CD4-positive, CD25-positive, alpha-beta regulatory T cell (primary cell): Measurements from ENCODE around the gene PRDM16. TPM values are rescaled to one million over a fixed set of nuclear protein-coding genes. Genes with fewer than 3 reads are reported as not detected.
A peak's percentile ranks its signal among the peaks of the same experiment; 100 is the strongest.

Experiments
- ATAC-seq, 2 donors: fragments of 150-1000 bp; cut with Tn5 transposase; one replicate each; pipeline ENCODE4 v1.10.0; 2021; ENCODE audit warnings: low read depth in 2 of 2, moderate number of reproducible peaks in 2 of 2, moderate library complexity in 1 of 2
- DNase-seq, 3 donors: peaks; one replicate each; pipeline versions ENCODE4 v3.0.0 to v3.0.0-alpha.2; 2012 to 2022; ENCODE audit warnings: mixed read lengths in 1 of 3
- H3K27ac ChIP-seq: one replicate; pipeline ENCODE4 v1.7.0; 2013; ENCODE audit warnings: mild to moderate bottlenecking, low read length; ENCODE audit not compliant: insufficient read depth, poor library complexity, severe bottlenecking
- H3K27me3 ChIP-seq: one replicate; pipeline ENCODE4 v1.7.0; 2013; ENCODE audit warnings: low read length; ENCODE audit not compliant: control insufficient read depth, insufficient read depth
- H3K36me3 ChIP-seq: one replicate; pipeline ENCODE4 v1.7.0; 2013; ENCODE audit warnings: mild to moderate bottlenecking, low read length, moderate library complexity; ENCODE audit not compliant: control insufficient read depth, insufficient read depth
- H3K4me1 ChIP-seq: 2 replicates; pipeline ENCODE4 v1.7.0; 2013; ENCODE audit warnings: mild to moderate bottlenecking, low read length; ENCODE audit not compliant: insufficient read depth, control insufficient read depth, poor library complexity, severe bottlenecking
- H3K4me3 ChIP-seq: one replicate; pipeline ENCODE4 v1.7.0; 2013; ENCODE audit warnings: low read depth, mild to moderate bottlenecking, low read length, moderate library complexity
- H3K9me3 ChIP-seq, 2 experiments: 1 replicate in 1 of 2; 2 replicates in 1 of 2; pipeline ENCODE4 v1.7.0; 2013; ENCODE audit warnings: low read length in 2 of 2, mild to moderate bottlenecking in 1 of 2, moderate library complexity in 1 of 2; ENCODE audit not compliant: control insufficient read depth in 2 of 2
- H3K27ac Mint-ChIP-seq, 3 donors: one replicate each; pipeline ENCODE4 v1.8.0; 2020 to 2022; ENCODE audit warnings: mild to moderate bottlenecking in 3 of 3, mixed read lengths in 3 of 3, moderate library complexity in 2 of 3
- H3K27me3 Mint-ChIP-seq: one replicate; pipeline ENCODE4 v1.8.0; 2022; ENCODE audit warnings: mild to moderate bottlenecking, mixed read lengths
- H3K36me3 Mint-ChIP-seq: one replicate; pipeline ENCODE4 v1.8.0; 2020; ENCODE audit warnings: mixed read lengths
- H3K4me1 Mint-ChIP-seq, 4 donors: one replicate each; pipeline ENCODE4 v1.8.0; 2020 to 2022; ENCODE audit warnings: mixed read lengths in 4 of 4, mild to moderate bottlenecking in 1 of 4
- H3K4me3 Mint-ChIP-seq, 4 donors: one replicate each; pipeline ENCODE4 v1.8.0; 2020 to 2022; ENCODE audit warnings: mild to moderate bottlenecking in 4 of 4, mixed read lengths in 4 of 4, moderate library complexity in 3 of 4
- H3K9me3 Mint-ChIP-seq, 7 donors: one replicate each; pipeline ENCODE4 v1.8.0; 2020 to 2022; ENCODE audit warnings: mixed read lengths in 7 of 7, mild to moderate bottlenecking in 3 of 7, moderate library complexity in 2 of 7
- polyA plus RNA-seq, 4 donors: library from polyadenylated mRNA; unstranded; fragments of 300-500 nt; fragmentation: Illumina TruSeq; gene quantifications; one replicate each; pipeline ENCODE4 v1.2.3, GENCODE V29; 2021
- total RNA-seq: library from RNA; stranded (reverse); gene quantifications from one replicate; pipeline ENCODE4 v1.2.3, GENCODE V29; 2022

PRDM16 gene
- total and polyA plus RNA-seq, 5 donors from 2014 or later: 0.27 TPM; not detected in 4

DNA sequence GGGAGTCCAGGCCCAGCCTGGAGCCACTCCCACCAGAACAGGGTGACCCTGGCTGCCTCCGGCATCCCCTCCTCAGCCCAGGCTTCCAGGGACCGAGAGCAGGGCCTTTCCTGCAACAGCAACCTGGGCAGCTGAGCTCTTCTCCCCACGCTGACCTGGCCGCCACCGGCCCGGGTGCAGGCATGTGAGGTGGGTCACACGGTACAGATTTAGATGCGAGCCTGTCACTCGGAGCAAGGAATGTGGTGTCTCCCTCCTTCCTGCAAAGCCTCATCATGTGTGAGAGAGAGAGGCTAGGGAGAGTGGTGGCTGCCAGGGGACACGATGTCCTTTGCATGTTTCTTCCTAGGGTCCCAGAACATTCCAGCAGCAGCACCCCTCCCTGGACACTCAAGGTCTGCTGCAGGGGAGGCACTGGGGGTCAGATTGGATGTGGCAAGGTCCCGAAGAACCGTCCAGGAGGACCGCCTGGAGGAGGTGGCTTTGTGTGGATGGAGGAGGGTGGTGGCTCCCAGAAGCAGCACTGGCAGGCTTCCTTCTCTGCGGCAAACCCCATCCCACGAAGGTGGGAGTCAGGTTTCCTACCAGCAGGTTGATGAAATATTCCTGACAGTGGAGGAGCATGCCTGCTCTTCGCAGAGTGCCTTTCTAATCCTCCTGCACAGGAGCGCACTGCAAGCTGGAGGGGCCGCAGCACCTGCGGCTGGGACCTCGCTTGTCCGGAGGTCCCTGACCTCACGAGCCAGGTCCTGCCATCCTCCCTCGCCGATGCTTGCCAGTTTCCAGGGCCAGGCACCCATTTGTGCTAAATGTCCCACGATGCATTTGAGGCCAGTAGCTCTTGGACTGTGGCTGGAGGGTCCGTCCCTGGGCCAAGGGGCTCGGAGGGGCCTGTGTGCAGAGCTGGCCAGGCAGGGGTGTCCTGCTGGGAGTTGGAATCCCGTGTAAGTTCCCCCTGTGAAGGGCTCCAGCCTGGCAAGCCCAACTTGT lies 68.4 kb downstream of the PRDM16 start:
- Histone ChIP-seq H3K4me1 (no peaks in the 10 kb centered on the region), H3K36me3 (no peaks in the 10 kb centered on the region), H3K9me3 (no peaks in the 10 kb centered on the region), H3K27ac (no peak overlapping the region), H3K4me3 (no peak overlapping the region), H3K27me3 (no peaks in the 10 kb centered on the region)
- peak overlapping the region in 1 of 3 donors; percentile 56 for H3K27ac Mint-ChIP-seq
- no peak for ATAC-seq
- H3K9me3 Mint-ChIP-seq: no peaks in the 10 kb centered on the region
- H3K4me1 Mint-ChIP-seq: no peaks in the 10 kb centered on the region
- no peak overlapping the region for H3K4me3 Mint-ChIP-seq
- H3K27me3 Mint-ChIP-seq: no peaks in the 10 kb centered on the region
- no peaks in the 10 kb centered on the region for H3K36me3 Mint-ChIP-seq
- DNase-seq: no peak

DNA sequence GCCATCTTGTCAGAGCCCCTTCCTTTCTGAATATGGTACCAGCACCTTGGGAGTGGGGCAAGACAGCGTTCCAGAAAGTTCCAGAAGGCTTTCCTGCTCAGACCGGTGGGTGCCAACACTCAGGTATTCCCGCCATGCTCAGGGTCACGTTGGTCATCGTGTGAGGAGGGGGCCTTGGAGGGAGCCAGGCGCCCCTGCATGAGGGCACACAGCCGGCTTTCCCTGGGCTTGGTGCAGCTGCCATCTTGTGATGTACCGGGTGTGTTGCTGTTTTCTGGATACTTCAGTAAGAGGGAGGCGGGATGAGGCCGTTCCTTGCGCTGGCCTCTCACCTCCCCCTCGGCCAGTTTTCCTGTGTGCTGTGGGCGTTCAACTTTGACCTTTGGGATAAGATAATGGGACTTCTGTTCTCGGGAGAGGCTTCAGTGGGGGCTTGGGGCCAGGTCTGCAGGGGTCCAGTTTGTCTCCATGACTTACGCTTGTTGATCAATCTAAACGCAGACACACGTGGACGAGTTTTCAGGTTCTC lies 69.7 kb downstream of the PRDM16 start:
- Mint-ChIP-seq H3K27ac (no peak overlapping the region), H3K27me3 (no peaks in the 10 kb centered on the region), H3K4me1 (no peaks in the 10 kb centered on the region), H3K36me3 (no peaks in the 10 kb centered on the region), H3K9me3 (no peaks in the 10 kb centered on the region), H3K4me3 (no peak overlapping the region)
- no peaks in the 10 kb centered on the region for H3K36me3 ChIP-seq
- no peaks in the 10 kb centered on the region for H3K27me3 ChIP-seq
- DNase-seq (no peak), ATAC-seq (no peak)
- H3K9me3 ChIP-seq: no peaks in the 10 kb centered on the region
- no peaks in the 10 kb centered on the region for H3K4me1 ChIP-seq
- no peak overlapping the region for H3K27ac ChIP-seq
- no peak overlapping the region for H3K4me3 ChIP-seq

DNA sequence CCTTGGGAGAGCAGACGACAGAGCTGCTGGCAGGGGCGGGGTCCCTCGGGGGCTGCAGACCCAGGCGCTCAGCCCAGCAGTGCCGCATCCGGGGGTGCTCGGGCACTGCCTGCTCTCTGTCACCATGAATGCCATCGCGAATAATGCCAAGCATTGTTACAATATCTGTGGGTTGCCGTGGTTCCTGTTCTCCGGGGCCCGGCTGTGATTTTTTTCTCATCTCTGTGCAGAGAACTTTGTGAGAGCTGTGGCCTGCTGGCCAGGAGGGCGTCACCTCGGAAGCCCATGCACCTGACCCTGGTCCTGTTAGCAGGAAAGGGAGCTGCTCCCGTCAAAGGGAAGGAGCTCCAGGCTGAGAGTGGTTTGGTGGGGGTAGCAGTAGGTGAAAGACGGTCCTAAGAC lies 70.4 kb downstream of the PRDM16 start:
- Histone ChIP-seq H3K9me3 (no peaks in the 10 kb centered on the region), H3K4me1 (no peaks in the 10 kb centered on the region), H3K4me3 (no peak overlapping the region), H3K27me3 (no peaks in the 10 kb centered on the region), H3K27ac (no peak overlapping the region), H3K36me3 (no peaks in the 10 kb centered on the region)
- DNase-seq (no peak), ATAC-seq (no peak)
- Mint-ChIP-seq H3K4me1 (no peaks in the 10 kb centered on the region), H3K4me3 (no peak overlapping the region), H3K27me3 (no peaks in the 10 kb centered on the region), H3K27ac (no peak overlapping the region), H3K9me3 (no peaks in the 10 kb centered on the region), H3K36me3 (no peaks in the 10 kb centered on the region)

DNA sequence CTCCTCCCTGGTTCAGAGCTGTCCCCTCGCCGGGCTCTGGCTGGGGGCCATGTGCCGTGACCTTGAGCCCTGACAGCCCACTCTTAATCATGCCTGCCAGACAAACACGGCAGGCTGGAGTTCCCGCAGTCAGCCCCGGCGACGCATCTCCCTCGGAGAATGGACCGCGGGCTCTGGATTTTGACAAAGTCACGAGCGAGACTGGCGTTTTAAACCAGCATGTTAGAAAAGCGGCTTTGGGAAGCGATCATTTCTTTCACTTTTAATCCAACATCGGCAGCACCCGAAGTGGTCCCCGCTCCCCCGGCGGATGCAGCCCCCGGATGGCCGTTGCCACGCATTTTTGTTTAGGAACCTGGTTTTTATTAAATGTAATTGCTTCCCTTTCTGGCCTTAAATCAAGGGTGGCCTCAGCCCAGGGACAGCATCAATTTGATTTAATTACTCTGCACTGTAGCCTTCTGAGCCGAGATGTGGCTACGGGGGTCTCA lies 70.9 kb downstream of the PRDM16 start:
- no peak overlapping the region for H3K27ac ChIP-seq
- ATAC-seq: no peak
- H3K4me1 Mint-ChIP-seq: no peaks in the 10 kb centered on the region
- H3K27me3 ChIP-seq: no peaks in the 10 kb centered on the region
- H3K36me3 Mint-ChIP-seq: no peaks in the 10 kb centered on the region
- no peaks in the 10 kb centered on the region for H3K9me3 Mint-ChIP-seq
- H3K27me3 Mint-ChIP-seq: no peaks in the 10 kb centered on the region
- H3K4me1 ChIP-seq: no peaks in the 10 kb centered on the region
- H3K9me3 ChIP-seq: no peaks in the 10 kb centered on the region
- H3K4me3 ChIP-seq: no peak overlapping the region
- H3K27ac Mint-ChIP-seq: no peak overlapping the region
- no peak overlapping the region for H3K4me3 Mint-ChIP-seq
- no peaks in the 10 kb centered on the region for H3K36me3 ChIP-seq
- DNase-seq: no peak

DNA sequence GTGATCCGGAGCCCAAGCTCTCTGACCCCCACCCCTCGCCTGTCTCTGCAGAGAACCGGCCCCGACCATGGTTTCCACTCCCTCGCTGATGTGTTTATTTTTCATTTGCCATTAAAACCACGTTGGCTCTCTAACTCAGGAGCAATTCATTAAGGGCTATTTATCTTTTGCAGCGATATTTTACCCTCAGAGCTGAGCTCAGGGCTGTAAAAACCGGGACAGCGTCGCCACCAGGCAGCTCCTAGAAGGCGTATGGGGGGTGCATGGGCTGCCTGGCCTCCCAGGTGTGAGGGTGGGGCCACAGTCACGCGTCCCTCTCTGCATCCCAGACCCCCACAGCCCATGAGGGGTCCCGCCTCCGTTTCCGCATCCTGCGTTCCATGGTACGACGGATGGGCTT lies 71.4 kb downstream of the PRDM16 start:
- ATAC-seq: no peak
- Histone ChIP-seq H3K27me3 (no peaks in the 10 kb centered on the region), H3K27ac (no peak overlapping the region), H3K9me3 (no peaks in the 10 kb centered on the region), H3K4me1 (no peaks in the 10 kb centered on the region), H3K4me3 (no peak overlapping the region), H3K36me3 (no peaks in the 10 kb centered on the region)
- no peaks in the 10 kb centered on the region for H3K9me3 Mint-ChIP-seq
- no peaks in the 10 kb centered on the region for H3K4me1 Mint-ChIP-seq
- H3K27me3 Mint-ChIP-seq: no peaks in the 10 kb centered on the region
- no peak overlapping the region for H3K4me3 Mint-ChIP-seq
- H3K27ac Mint-ChIP-seq: no peak overlapping the region
- no peaks in the 10 kb centered on the region for H3K36me3 Mint-ChIP-seq
- no peak for DNase-seq

DNA sequence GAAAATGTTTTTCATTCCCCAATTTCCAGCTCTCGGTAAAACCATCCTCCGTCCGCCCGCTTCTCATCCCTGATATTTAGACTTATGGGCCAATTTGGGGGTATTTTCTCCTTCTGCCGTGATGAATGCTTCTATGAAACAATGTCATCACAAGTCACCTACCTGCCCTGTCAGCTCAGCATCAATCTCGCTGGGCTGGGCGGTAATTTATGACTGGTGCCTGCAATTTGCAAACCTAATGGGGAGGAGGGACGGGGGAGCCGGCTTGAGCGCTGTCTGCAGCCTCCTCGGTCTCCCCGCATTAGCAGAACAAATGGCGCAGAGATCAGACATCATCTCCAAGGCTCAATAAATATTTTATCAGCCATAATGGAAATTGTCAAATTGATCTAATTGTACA lies 72.1 kb downstream of the PRDM16 start:
- Mint-ChIP-seq H3K36me3 (no peaks in the 10 kb centered on the region), H3K27ac (no peak overlapping the region)

DNA sequence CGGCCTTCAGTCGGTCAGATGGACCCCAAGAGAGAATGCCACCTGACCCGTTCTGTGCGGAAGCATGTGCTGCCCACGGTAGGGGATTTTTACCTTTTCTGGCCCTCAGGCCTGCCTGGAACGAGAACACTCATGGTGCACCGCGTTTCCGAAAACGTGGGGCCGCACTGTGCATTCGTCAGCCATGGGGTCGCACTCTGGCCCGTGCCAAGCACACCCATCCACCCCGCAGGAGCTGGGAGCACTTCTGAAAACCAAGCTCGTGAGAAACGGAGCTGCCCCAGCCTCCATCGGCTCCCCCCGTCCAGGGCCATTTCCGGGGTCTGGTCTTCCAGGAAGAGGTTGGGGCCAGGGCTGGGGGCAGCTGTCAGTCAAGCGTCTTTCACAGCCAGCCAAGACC lies 72.8 kb downstream of the PRDM16 start:
- Mint-ChIP-seq H3K27ac (no peak overlapping the region), H3K4me3 (no peak overlapping the region), H3K27me3 (no peaks in the 10 kb centered on the region), H3K9me3 (peaks cover 0 to 3% (median 0%) of the 10 kb centered on the region in 7 donors), H3K4me1 (no peaks in the 10 kb centered on the region), H3K36me3 (no peaks in the 10 kb centered on the region)
- Histone ChIP-seq H3K27me3 (no peaks in the 10 kb centered on the region), H3K36me3 (no peaks in the 10 kb centered on the region), H3K4me1 (no peaks in the 10 kb centered on the region), H3K27ac (no peak overlapping the region), H3K4me3 (no peak overlapping the region), H3K9me3 (no peaks in the 10 kb centered on the region)
- DNase-seq (no peak), ATAC-seq (no peak)

More for the DNA sequence above, 72.1 kb downstream of the PRDM16 start:
- H3K4me3 ChIP-seq: no peak overlapping the region
- no peaks in the 10 kb centered on the region for H3K9me3 ChIP-seq
- DNase-seq (no peak), ATAC-seq (no peak)
- H3K4me3 Mint-ChIP-seq: no peak overlapping the region
- no peaks in the 10 kb centered on the region for H3K4me1 Mint-ChIP-seq
- no peak overlapping the region for H3K27ac ChIP-seq
- no peaks in the 10 kb centered on the region for H3K36me3 ChIP-seq
- H3K9me3 Mint-ChIP-seq: no peaks in the 10 kb centered on the region
- no peaks in the 10 kb centered on the region for H3K27me3 Mint-ChIP-seq
- no peaks in the 10 kb centered on the region for H3K27me3 ChIP-seq
- no peaks in the 10 kb centered on the region for H3K4me1 ChIP-seq
